Epithelial cell of alveolus of lung (primary cell): ENCODE measurements around the gene EDEM1. TPM values are rescaled to one million over a fixed set of nuclear protein-coding genes. Genes with fewer than 3 reads are reported as not detected.

ENCODE experiments used
- total RNA-seq: library from RNA; depleted of rRNA; stranded (reverse); fragments of >200 nt; gene quantifications from 2 replicates; pipeline ENCODE4 v1.2.1, GENCODE V29; 2015

The EDEM1 gene
- 56.4 and 72.1 TPM in 2 replicates for total RNA-seq

GRCh38 chr3:5187156-5187919, at the start of gene EDEM1:
Gene EDEM1, plus strand, starts transcription at chr3:5187707. Its CDS starts 99 bp downstream, at chr3:5187806.

Other genes with a start within 250 kb of the EDEM1 start
- 14.9 and 83.5 TPM in 2 replicates for gene BHLHE40, start 208.3 kb upstream of the EDEM1 start, total RNA-seq
- gene ARL8B, start 65.4 kb upstream of the EDEM1 start, total RNA-seq, result 29.1 and 54.6 TPM in 2 replicates